Peyer's patch (tissue), 4 donors: ENCODE measurements around the gene CYP2D6. TPM values are rescaled to one million over a fixed set of nuclear protein-coding genes. Genes with fewer than 3 reads are reported as not detected.
A peak's percentile ranks its signal among the peaks of the same experiment; 100 is the strongest.
"Not testable (repeated sequence)": the region's sequence is repeated elsewhere in the genome, so short reads cannot be mapped to it uniquely, and the experiment has no call there.

ENCODE experiments used
- DNase-seq, 3 donors: peaks; one replicate each; pipeline ENCODE4 v3.0.0-alpha.2; 2017 to 2019
- H3K27ac ChIP-seq, 4 donors: fragments of 200-600 bp; sonication (generic); one replicate each; pipeline ENCODE4 v1.5.1; 2016 to 2019
- H3K27me3 ChIP-seq, 2 donors: fragments of 200-600 bp; sonication (generic); one replicate each; pipeline ENCODE4 v1.5.1; 2019
- H3K36me3 ChIP-seq, 3 donors: fragments of 200-600 bp; sonication (generic); one replicate each; pipeline ENCODE4 v1.5.1; 2016 to 2019
- H3K4me1 ChIP-seq, 4 donors: fragments of 200-600 bp; sonication (generic); one replicate each; pipeline ENCODE4 v1.5.1; 2016 to 2019
- H3K4me3 ChIP-seq, 4 donors: fragments of 200-600 bp; sonication (generic); 1 replicate in 3 of 4; 2 replicates in 1 of 4; pipeline ENCODE4 v1.5.1; 2016 to 2019; ENCODE audit warnings: mild to moderate bottlenecking in 1 of 4
- H3K9me3 ChIP-seq, 4 donors: fragments of 200-600 bp; sonication (generic); one replicate each; pipeline ENCODE4 v1.5.1; 2016 to 2019; ENCODE audit warnings: mild to moderate bottlenecking in 1 of 4
- CTCF ChIP-seq, 6 experiments: fragments of 450-650 bp in 4 of 6; fragments of 200-600 bp in 2 of 6; sonication (generic) in 1 of 6; IDR thresholded peaks; one replicate each; pipeline ENCODE4 v1.5.1; 2017 to 2019; ENCODE audit warnings: antibody characterized with exemption in 6 of 6, mild to moderate bottlenecking in 3 of 6, moderate library complexity in 1 of 6
- POLR2A ChIP-seq, 2 donors: fragments of 450-650 bp; IDR thresholded peaks; one replicate each; pipeline ENCODE4 v1.5.1; 2017; ENCODE audit warnings: antibody characterized with exemption in 2 of 2, mild to moderate bottlenecking in 2 of 2, moderate library complexity in 2 of 2
- total RNA-seq, 4 donors: library from RNA; depleted of rRNA; stranded (reverse); fragments of >200 nt; gene quantifications; one replicate each; pipeline ENCODE4 v1.1.0, GENCODE V29; 2016

CYP2D6 gene
- total RNA-seq, 4 donors from 2014 or later, result 18.2 to 329 (median 117) TPM

DNA sequence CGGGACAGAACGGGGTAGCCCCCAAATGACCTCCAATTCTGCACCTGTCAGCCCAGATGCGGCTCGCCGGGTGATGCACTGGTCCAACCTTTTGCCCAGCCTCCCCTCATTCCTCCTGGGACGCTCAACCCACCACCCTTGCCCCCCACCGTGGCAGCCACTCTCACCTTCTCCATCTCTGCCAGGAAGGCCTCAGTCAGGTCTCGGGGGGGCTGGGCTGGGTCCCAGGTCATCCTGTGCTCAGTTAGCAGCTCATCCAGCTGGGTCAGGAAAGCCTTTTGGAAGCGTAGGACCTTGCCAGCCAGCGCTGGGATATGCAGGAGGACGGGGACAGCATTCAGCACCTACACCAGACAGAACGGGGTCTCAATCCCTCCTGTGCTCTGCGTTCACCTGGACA lies 2.6 kb downstream of the CYP2D6 start:
- not testable (repeated sequence) for H3K36me3 ChIP-seq, H3K27me3 ChIP-seq, H3K9me3 ChIP-seq, H3K4me1 ChIP-seq, H3K27ac ChIP-seq, H3K4me3 ChIP-seq
- peak in 1 of 3 donors; percentile 39 for DNase-seq

DNA sequence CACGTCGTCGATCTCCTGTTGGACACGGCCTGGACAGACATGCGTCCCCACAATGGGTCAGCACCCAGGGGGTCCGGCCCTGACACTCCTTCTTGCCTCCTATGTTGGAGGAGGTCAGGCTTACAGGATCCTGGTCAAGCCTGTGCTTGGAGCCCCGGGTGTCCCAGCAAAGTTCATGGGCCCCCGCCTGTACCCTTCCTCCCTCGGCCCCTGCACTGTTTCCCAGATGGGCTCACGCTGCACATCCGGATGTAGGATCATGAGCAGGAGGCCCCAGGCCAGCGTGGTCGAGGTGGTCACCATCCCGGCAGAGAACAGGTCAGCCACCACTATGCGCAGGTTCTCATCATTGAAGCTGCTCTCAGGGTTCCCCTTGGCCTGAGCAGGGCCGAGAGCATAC lies 3.0 kb downstream of the CYP2D6 start:
- peaks cover 0 to 7% (median 2%) of the 10 kb centered on the region in 4 donors for H3K4me1 ChIP-seq
- H3K27ac ChIP-seq, result no peak overlapping the region
- DNase-seq, result peak in 1 of 3 donors; percentile 40
- H3K9me3 ChIP-seq, result no peaks in the 10 kb centered on the region
- H3K27me3 ChIP-seq, result no peaks in the 10 kb centered on the region
- no peaks in the 10 kb centered on the region for H3K36me3 ChIP-seq
- no peak for TF ChIP-seq POLR2A (IDR thresholded peaks at IDR 0.05)
- no peak for TF ChIP-seq CTCF (IDR thresholded peaks at IDR 0.05)
- H3K4me3 ChIP-seq, result no peak overlapping the region

DNA sequence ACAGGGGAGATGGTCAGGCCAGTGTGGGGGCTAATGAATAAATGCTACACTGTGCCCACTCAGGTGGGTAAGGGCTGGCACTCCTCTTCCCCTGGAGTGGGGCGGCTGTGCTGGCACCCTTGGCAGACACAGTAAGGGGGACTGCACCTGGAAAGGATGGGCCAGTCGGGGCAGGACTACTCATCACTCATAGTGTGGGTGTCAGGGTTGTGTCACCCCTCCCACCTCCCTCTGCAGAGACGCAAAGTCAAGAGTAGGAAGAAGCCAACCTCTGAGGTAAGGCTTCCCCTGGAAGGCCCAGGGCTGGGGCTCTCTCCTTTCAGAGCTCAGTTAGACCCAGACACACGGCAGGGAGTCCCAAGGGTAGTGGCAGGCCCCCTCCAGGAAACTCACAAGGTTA lies 7.1 kb downstream of the CYP2D6 start:
- not testable (repeated sequence) for H3K36me3 ChIP-seq, DNase-seq, H3K27me3 ChIP-seq, H3K4me3 ChIP-seq, H3K4me1 ChIP-seq, H3K27ac ChIP-seq, H3K9me3 ChIP-seq

- H3K27me3 ChIP-seq, H3K9me3 ChIP-seq, H3K4me1 ChIP-seq, DNase-seq, H3K36me3 ChIP-seq: not testable (repeated sequence)
- Histone ChIP-seq H3K27ac (peak overlapping the region in 1 of 4 donors; percentile 25), H3K4me3 (peak overlapping the region in 1 of 4 donors; percentile 3)
These were observed 10.2 kb downstream of the CYP2D6 start for GRCh38 chr22:42120231-42121021.

GRCh38 chr22:42116848-42117424 lies 13.7 kb downstream of the CYP2D6 start:
- H3K36me3 ChIP-seq, result no peaks in the 10 kb centered on the region
- H3K27ac ChIP-seq, result no peak overlapping the region
- DNase-seq, result no peak
- H3K4me1 ChIP-seq, result peaks cover 0 to 5% (median 0%) of the 10 kb centered on the region in 4 donors
- H3K4me3 ChIP-seq, result no peak overlapping the region
- peak in 3 of 6 experiments; percentile 8 to 17 (median 16) for TF ChIP-seq CTCF (IDR thresholded peaks at IDR 0.05)
- no peak for TF ChIP-seq POLR2A (IDR thresholded peaks at IDR 0.05)
- peaks cover 0 to 18% (median 2%) of the 10 kb centered on the region in 4 donors for H3K9me3 ChIP-seq
- no peaks in the 10 kb centered on the region for H3K27me3 ChIP-seq

- H3K27me3 ChIP-seq, H3K4me3 ChIP-seq, H3K4me1 ChIP-seq, H3K36me3 ChIP-seq, H3K27ac ChIP-seq, DNase-seq: not testable (repeated sequence)
- peaks cover 0 to 18% (median 2%) of the 10 kb centered on the region in 4 donors for H3K9me3 ChIP-seq
These were observed 15.2 kb downstream of the CYP2D6 start for GRCh38 chr22:42115420-42115830.

- Histone ChIP-seq H3K9me3 (peaks cover 0 to 18% (median 2%) of the 10 kb centered on the region in 4 donors), H3K27ac (no peak overlapping the region), H3K4me3 (no peak overlapping the region), H3K27me3 (no peaks in the 10 kb centered on the region), H3K4me1 (no peaks in the 10 kb centered on the region), H3K36me3 (peaks cover 0 to 5% (median 0%) of the 10 kb centered on the region in 3 donors)
- peak in 2 of 6 experiments; percentile 6 to 10 for TF ChIP-seq CTCF (IDR thresholded peaks at IDR 0.05)
- no peak for TF ChIP-seq POLR2A (IDR thresholded peaks at IDR 0.05)
- no peak for DNase-seq
These were observed 15.9 kb downstream of the CYP2D6 start for GRCh38 chr22:42114721-42115120.
